Astrocyte (in vitro differentiated cells and primary cell): Measurements from ENCODE around the gene SLC47A2. TPM values are rescaled to one million over a fixed set of nuclear protein-coding genes. Genes with fewer than 3 reads are reported as not detected.

Experiments used
- DNase-seq: peaks from one replicate; pipeline ENCODE4 v3.0.0-alpha.2; 2010; ENCODE audit warnings: low read depth
- FAIRE-seq: peaks from 2 replicates; lab custom pipeline; 2011; peaks lifted over from hg19 to GRCh38; lab: Jason Lieb, UNC
- H2AFZ ChIP-seq: 2 replicates; pipeline ENCODE4 v1.6.0; 2012; ENCODE audit warnings: low read depth, low read length, inconsistent platforms
- H3K27ac ChIP-seq: 2 replicates; pipeline ENCODE4 v1.5.1; 2011; ENCODE audit warnings: low read depth, low read length, inconsistent platforms
- H3K27me3 ChIP-seq: 2 replicates; pipeline ENCODE4 v1.6.0; 2011; ENCODE audit warnings: low read length, inconsistent platforms; ENCODE audit not compliant: insufficient read depth
- H3K36me3 ChIP-seq: 2 replicates; pipeline ENCODE4 v1.5.1; 2011; ENCODE audit warnings: low read length, inconsistent platforms; ENCODE audit not compliant: insufficient read depth
- H3K4me1 ChIP-seq: 2 replicates; pipeline ENCODE4 v1.5.1; 2011; ENCODE audit warnings: low read length, inconsistent platforms; ENCODE audit not compliant: insufficient read depth
- H3K4me2 ChIP-seq: 2 replicates; pipeline ENCODE4 v1.6.0; 2012; ENCODE audit warnings: low read length, inconsistent platforms
- H3K4me3 ChIP-seq: 2 replicates; pipeline ENCODE4 v1.5.1; 2011; ENCODE audit warnings: low read depth, mild to moderate bottlenecking, low read length, inconsistent platforms; ENCODE audit not compliant: insufficient read depth
- H3K79me2 ChIP-seq: 2 replicates; pipeline ENCODE4 v1.6.0; 2012; ENCODE audit warnings: mild to moderate bottlenecking, low read length, inconsistent platforms; ENCODE audit not compliant: insufficient read depth
- H3K9ac ChIP-seq: 2 replicates; pipeline ENCODE4 v1.6.0; 2012; ENCODE audit warnings: mild to moderate bottlenecking, low read length, inconsistent platforms
- H3K9me3 ChIP-seq: 2 replicates; pipeline ENCODE4 v1.5.1; 2012; ENCODE audit warnings: low read depth, mild to moderate bottlenecking, low read length, inconsistent platforms; ENCODE audit not compliant: insufficient read depth
- H4K20me1 ChIP-seq: 2 replicates; pipeline ENCODE4 v1.6.0; 2012; ENCODE audit warnings: low read length, inconsistent platforms; ENCODE audit not compliant: insufficient read depth
- H3K27ac Mint-ChIP-seq: one replicate; pipeline ENCODE4 v1.8.0; 2021; ENCODE audit warnings: mild to moderate bottlenecking, mixed read lengths; ENCODE audit not compliant: unreplicated experiment
- H3K27me3 Mint-ChIP-seq: one replicate; pipeline ENCODE4 v1.8.0; 2021; ENCODE audit warnings: low read depth, mixed read lengths; ENCODE audit not compliant: unreplicated experiment
- H3K36me3 Mint-ChIP-seq: one replicate; pipeline ENCODE4 v1.8.0; 2021; ENCODE audit warnings: low read depth, mixed read lengths; ENCODE audit not compliant: unreplicated experiment
- H3K4me1 Mint-ChIP-seq: one replicate; pipeline ENCODE4 v1.8.0; 2021; ENCODE audit warnings: low read depth, mixed read lengths; ENCODE audit not compliant: unreplicated experiment
- H3K4me3 Mint-ChIP-seq: one replicate; pipeline ENCODE4 v1.8.0; 2021; ENCODE audit warnings: mild to moderate bottlenecking, moderate library complexity, mixed read lengths; ENCODE audit not compliant: unreplicated experiment
- H3K9me3 Mint-ChIP-seq: one replicate; pipeline ENCODE4 v1.8.0; 2021; ENCODE audit warnings: mild to moderate bottlenecking, mixed read lengths; ENCODE audit not compliant: unreplicated experiment
- CTCF ChIP-seq: IDR thresholded peaks from 2 replicates; pipeline ENCODE4 v1.5.1; 2011; ENCODE audit warnings: low read depth, mild to moderate bottlenecking, inconsistent platforms, low read length, moderate library complexity; ENCODE audit not compliant: insufficient read depth
- EZH2 ChIP-seq: IDR thresholded peaks from 2 replicates; pipeline ENCODE4 v1.6.1; 2012; ENCODE audit warnings: mild to moderate bottlenecking, low read length, inconsistent platforms; ENCODE audit not compliant: insufficient read depth
- total RNA-seq: library from RNA; stranded (reverse); gene quantifications from 2 replicates; pipeline ENCODE4 v1.2.1, GENCODE V29; 2021

Gene SLC47A2
- total RNA-seq, 1 donor from 2014 or later, result not detected

- no peak overlapping the region for H3K4me3 Mint-ChIP-seq
- H3K4me1 Mint-ChIP-seq, result no peaks in the 10 kb centered on the region
- FAIRE-seq, result no peak
- peaks cover 42% of the 10 kb centered on the region for H3K27me3 Mint-ChIP-seq
- no peak for TF ChIP-seq EZH2
- no peak overlapping the region for H3K4me3 ChIP-seq
- peak overlapping the region; percentile 55 for H3K27ac Mint-ChIP-seq
- no peak overlapping the region for H3K4me2 ChIP-seq
- H3K9me3 ChIP-seq, result no peaks in the 10 kb centered on the region
- peaks cover 2% of the 10 kb centered on the region for H3K36me3 Mint-ChIP-seq
- no peaks in the 10 kb centered on the region for H3K79me2 ChIP-seq
- no peak overlapping the region for H2AFZ ChIP-seq
- no peaks in the 10 kb centered on the region for H3K36me3 ChIP-seq
- H3K9me3 Mint-ChIP-seq, result peaks cover 3% of the 10 kb centered on the region
- H3K27me3 ChIP-seq, result peaks cover 3% of the 10 kb centered on the region
- no peaks in the 10 kb centered on the region for H3K4me1 ChIP-seq
- no peak overlapping the region for H3K9ac ChIP-seq
- H3K27ac ChIP-seq, result no peak overlapping the region
- no peak for DNase-seq
- H4K20me1 ChIP-seq, result no peaks in the 10 kb centered on the region
Measured at GRCh38 chr17:19737305-19738072, 21.1 kb upstream of the SLC47A2 start.

GRCh38 chr17:19736071-19736470 is 19.7 kb upstream of the SLC47A2 start:
- Mint-ChIP-seq H3K27me3 (peaks cover 45% of the 10 kb centered on the region), H3K9me3 (peaks cover 3% of the 10 kb centered on the region), H3K27ac (no peak overlapping the region), H3K4me3 (no peak overlapping the region), H3K36me3 (peaks cover 2% of the 10 kb centered on the region), H3K4me1 (no peaks in the 10 kb centered on the region)
- Histone ChIP-seq H3K9ac (no peak overlapping the region), H3K4me3 (no peak overlapping the region), H3K79me2 (no peaks in the 10 kb centered on the region), H3K4me1 (no peaks in the 10 kb centered on the region), H3K36me3 (no peaks in the 10 kb centered on the region), H2AFZ (no peak overlapping the region), H3K4me2 (no peak overlapping the region), H3K27ac (no peak overlapping the region), H3K27me3 (peaks cover 3% of the 10 kb centered on the region), H4K20me1 (no peaks in the 10 kb centered on the region), H3K9me3 (no peaks in the 10 kb centered on the region)
- FAIRE-seq (no peak), DNase-seq (no peak)
- TF ChIP-seq EZH2, result no peak
- TF ChIP-seq CTCF, result no peak

GRCh38 chr17:19733953-19734526 is 17.7 kb upstream of the SLC47A2 start:
- Mint-ChIP-seq H3K4me1 (no peaks in the 10 kb centered on the region), H3K27me3 (peaks cover 50% of the 10 kb centered on the region), H3K4me3 (no peak overlapping the region), H3K36me3 (peaks cover 2% of the 10 kb centered on the region), H3K9me3 (peaks cover 3% of the 10 kb centered on the region), H3K27ac (no peak overlapping the region)
- no peaks in the 10 kb centered on the region for H3K79me2 ChIP-seq
- no peak overlapping the region for H3K4me2 ChIP-seq
- peaks cover 5% of the 10 kb centered on the region for H3K27me3 ChIP-seq
- no peaks in the 10 kb centered on the region for H4K20me1 ChIP-seq
- H3K27ac ChIP-seq, result no peak overlapping the region
- no peaks in the 10 kb centered on the region for H3K4me1 ChIP-seq
- no peak overlapping the region for H3K9ac ChIP-seq
- H3K9me3 ChIP-seq, result no peaks in the 10 kb centered on the region
- no peak overlapping the region for H3K4me3 ChIP-seq
- DNase-seq, result no peak
- H3K36me3 ChIP-seq, result no peaks in the 10 kb centered on the region
- FAIRE-seq, result no peak
- no peak overlapping the region for H2AFZ ChIP-seq
- TF ChIP-seq EZH2, result no peak
- TF ChIP-seq CTCF, result no peak
